ENCODE measurements around the gene MYO1B.
A peak's percentile ranks its signal among the peaks of the same experiment; 100 is the strongest.

MYO1B gene

GRCh38 chr2:191209340-191209739, 35.9 kb upstream of the MYO1B start:
- Histone ChIP-seq H3K36me3 (ENCODE audit: control insufficient read depth in 2 of 2, insufficient read depth in 2 of 2, low read length in 2 of 2) (no peaks in the 10 kb centered on the region), H3K9ac (ENCODE audit: low read depth in 1 of 2, low read length in 2 of 2) (no peak overlapping the region), H3K27me3 (ENCODE audit: control insufficient read depth in 2 of 2, insufficient read depth in 2 of 2, low read length in 2 of 2) (no peaks in the 10 kb centered on the region), H3K27ac (ENCODE audit: low read depth in 2 of 2, low read length in 2 of 2) (no peak overlapping the region), H3K9me3 (ENCODE audit: control insufficient read depth in 2 of 2, low read length in 2 of 2) (no peaks in the 10 kb centered on the region), H3K4me1 (ENCODE audit: control insufficient read depth in 2 of 2, insufficient read depth in 2 of 2, low read length in 2 of 2) (no peaks in the 10 kb centered on the region), H3K4me3 (ENCODE audit: low read length in 2 of 2) (no peak overlapping the region)

GRCh38 chr2:191212119-191212518, 33.1 kb upstream of the MYO1B start:
- Histone ChIP-seq H3K27me3 (ENCODE audit: control insufficient read depth in 2 of 2, insufficient read depth in 2 of 2, low read length in 2 of 2) (no peaks in the 10 kb centered on the region), H3K4me1 (ENCODE audit: control insufficient read depth in 2 of 2, insufficient read depth in 2 of 2, low read length in 2 of 2) (peaks cover 0 to 7% of the 10 kb centered on the region in 2 donors), H3K4me3 (ENCODE audit: low read length in 2 of 2) (no peak overlapping the region), H3K36me3 (ENCODE audit: control insufficient read depth in 2 of 2, insufficient read depth in 2 of 2, low read length in 2 of 2) (no peaks in the 10 kb centered on the region), H3K27ac (ENCODE audit: low read depth in 2 of 2, low read length in 2 of 2) (no peak overlapping the region), H3K9me3 (ENCODE audit: control insufficient read depth in 2 of 2, low read length in 2 of 2) (no peaks in the 10 kb centered on the region), H3K9ac (ENCODE audit: low read depth in 1 of 2, low read length in 2 of 2) (no peak overlapping the region)

GRCh38 chr2:191213333-191213732, 31.9 kb upstream of the MYO1B start:
- H3K4me1 ChIP-seq (ENCODE audit: control insufficient read depth in 2 of 2, insufficient read depth in 2 of 2, low read length in 2 of 2), result peaks cover under 1 to 14% of the 10 kb centered on the region in 2 donors
- H3K9me3 ChIP-seq (ENCODE audit: control insufficient read depth in 2 of 2, low read length in 2 of 2), result no peaks in the 10 kb centered on the region
- no peak overlapping the region for H3K9ac ChIP-seq (ENCODE audit: low read depth in 1 of 2, low read length in 2 of 2)
- no peaks in the 10 kb centered on the region for H3K36me3 ChIP-seq (ENCODE audit: control insufficient read depth in 2 of 2, insufficient read depth in 2 of 2, low read length in 2 of 2)
- H3K27me3 ChIP-seq (ENCODE audit: control insufficient read depth in 2 of 2, insufficient read depth in 2 of 2, low read length in 2 of 2), result no peaks in the 10 kb centered on the region
- no peak overlapping the region for H3K4me3 ChIP-seq (ENCODE audit: low read length in 2 of 2)
- H3K27ac ChIP-seq (ENCODE audit: low read depth in 2 of 2, low read length in 2 of 2), result no peak overlapping the region

GRCh38 chr2:191215230-191215629, 30.0 kb upstream of the MYO1B start:
- H3K4me3 ChIP-seq (ENCODE audit: low read length in 2 of 2), result no peak overlapping the region

GRCh38 chr2:191215666-191216065, 29.5 kb upstream of the MYO1B start:
- no peak overlapping the region for H3K4me3 ChIP-seq (ENCODE audit: low read length in 2 of 2)
- H3K4me1 ChIP-seq (ENCODE audit: control insufficient read depth in 2 of 2, insufficient read depth in 2 of 2, low read length in 2 of 2), result peaks cover 2 to 14% of the 10 kb centered on the region in 2 donors
- no peaks in the 10 kb centered on the region for H3K36me3 ChIP-seq (ENCODE audit: control insufficient read depth in 2 of 2, insufficient read depth in 2 of 2, low read length in 2 of 2)
- H3K27ac ChIP-seq (ENCODE audit: low read depth in 2 of 2, low read length in 2 of 2), result no peak overlapping the region
- H3K27me3 ChIP-seq (ENCODE audit: control insufficient read depth in 2 of 2, insufficient read depth in 2 of 2, low read length in 2 of 2), result no peaks in the 10 kb centered on the region
- no peak overlapping the region for H3K9ac ChIP-seq (ENCODE audit: low read depth in 1 of 2, low read length in 2 of 2)
- H3K9me3 ChIP-seq (ENCODE audit: control insufficient read depth in 2 of 2, low read length in 2 of 2), result no peaks in the 10 kb centered on the region

More at GRCh38 chr2:191215230-191215629, 30.0 kb upstream of the MYO1B start:
- peaks cover 2 to 14% of the 10 kb centered on the region in 2 donors for H3K4me1 ChIP-seq (ENCODE audit: control insufficient read depth in 2 of 2, insufficient read depth in 2 of 2, low read length in 2 of 2)
- H3K36me3 ChIP-seq (ENCODE audit: control insufficient read depth in 2 of 2, insufficient read depth in 2 of 2, low read length in 2 of 2), result no peaks in the 10 kb centered on the region
- no peak overlapping the region for H3K27ac ChIP-seq (ENCODE audit: low read depth in 2 of 2, low read length in 2 of 2)
- H3K9me3 ChIP-seq (ENCODE audit: control insufficient read depth in 2 of 2, low read length in 2 of 2), result no peaks in the 10 kb centered on the region
- no peaks in the 10 kb centered on the region for H3K27me3 ChIP-seq (ENCODE audit: control insufficient read depth in 2 of 2, insufficient read depth in 2 of 2, low read length in 2 of 2)
- no peak overlapping the region for H3K9ac ChIP-seq (ENCODE audit: low read depth in 1 of 2, low read length in 2 of 2)

GRCh38 chr2:191217580-191217979, 27.6 kb upstream of the MYO1B start:
- Histone ChIP-seq H3K9ac (ENCODE audit: low read depth in 1 of 2, low read length in 2 of 2) (no peak overlapping the region), H3K4me1 (ENCODE audit: control insufficient read depth in 2 of 2, insufficient read depth in 2 of 2, low read length in 2 of 2) (peaks cover 2 to 14% of the 10 kb centered on the region in 2 donors), H3K4me3 (ENCODE audit: low read length in 2 of 2) (no peak overlapping the region), H3K27ac (ENCODE audit: low read depth in 2 of 2, low read length in 2 of 2) (no peak overlapping the region), H3K36me3 (ENCODE audit: control insufficient read depth in 2 of 2, insufficient read depth in 2 of 2, low read length in 2 of 2) (no peaks in the 10 kb centered on the region), H3K9me3 (ENCODE audit: control insufficient read depth in 2 of 2, low read length in 2 of 2) (no peaks in the 10 kb centered on the region), H3K27me3 (ENCODE audit: control insufficient read depth in 2 of 2, insufficient read depth in 2 of 2, low read length in 2 of 2) (no peaks in the 10 kb centered on the region)

GRCh38 chr2:191218292-191218898, 26.8 kb upstream of the MYO1B start:
- no peak overlapping the region for H3K4me3 ChIP-seq (ENCODE audit: low read length in 2 of 2)
- peaks cover 2 to 14% of the 10 kb centered on the region in 2 donors for H3K4me1 ChIP-seq (ENCODE audit: control insufficient read depth in 2 of 2, insufficient read depth in 2 of 2, low read length in 2 of 2)
- H3K27me3 ChIP-seq (ENCODE audit: control insufficient read depth in 2 of 2, insufficient read depth in 2 of 2, low read length in 2 of 2), result no peaks in the 10 kb centered on the region
- H3K9ac ChIP-seq (ENCODE audit: low read depth in 1 of 2, low read length in 2 of 2), result peak overlapping the region in 1 of 2 donors; percentile 14
- no peak overlapping the region for H3K27ac ChIP-seq (ENCODE audit: low read depth in 2 of 2, low read length in 2 of 2)
- H3K36me3 ChIP-seq (ENCODE audit: control insufficient read depth in 2 of 2, insufficient read depth in 2 of 2, low read length in 2 of 2), result no peaks in the 10 kb centered on the region
- H3K9me3 ChIP-seq (ENCODE audit: control insufficient read depth in 2 of 2, low read length in 2 of 2), result no peaks in the 10 kb centered on the region

GRCh38 chr2:191220671-191221070, 24.5 kb upstream of the MYO1B start:
- H3K9me3 ChIP-seq (ENCODE audit: control insufficient read depth in 2 of 2, low read length in 2 of 2), result no peaks in the 10 kb centered on the region
- H3K36me3 ChIP-seq (ENCODE audit: control insufficient read depth in 2 of 2, insufficient read depth in 2 of 2, low read length in 2 of 2), result no peaks in the 10 kb centered on the region
- peaks cover 2 to 7% of the 10 kb centered on the region in 2 donors for H3K4me1 ChIP-seq (ENCODE audit: control insufficient read depth in 2 of 2, insufficient read depth in 2 of 2, low read length in 2 of 2)
- H3K27ac ChIP-seq (ENCODE audit: low read depth in 2 of 2, low read length in 2 of 2), result no peak overlapping the region
- no peak overlapping the region for H3K4me3 ChIP-seq (ENCODE audit: low read length in 2 of 2)
- no peaks in the 10 kb centered on the region for H3K27me3 ChIP-seq (ENCODE audit: control insufficient read depth in 2 of 2, insufficient read depth in 2 of 2, low read length in 2 of 2)
- H3K9ac ChIP-seq (ENCODE audit: low read depth in 1 of 2, low read length in 2 of 2), result no peak overlapping the region

- Histone ChIP-seq H3K4me3 (ENCODE audit: low read length in 2 of 2) (no peak overlapping the region), H3K4me1 (ENCODE audit: control insufficient read depth in 2 of 2, insufficient read depth in 2 of 2, low read length in 2 of 2) (peaks cover 2 to 7% of the 10 kb centered on the region in 2 donors), H3K36me3 (ENCODE audit: control insufficient read depth in 2 of 2, insufficient read depth in 2 of 2, low read length in 2 of 2) (no peaks in the 10 kb centered on the region), H3K27ac (ENCODE audit: low read depth in 2 of 2, low read length in 2 of 2) (no peak overlapping the region), H3K9me3 (ENCODE audit: control insufficient read depth in 2 of 2, low read length in 2 of 2) (no peaks in the 10 kb centered on the region), H3K9ac (ENCODE audit: low read depth in 1 of 2, low read length in 2 of 2) (no peak overlapping the region), H3K27me3 (ENCODE audit: control insufficient read depth in 2 of 2, insufficient read depth in 2 of 2, low read length in 2 of 2) (no peaks in the 10 kb centered on the region)
These were observed 23.5 kb upstream of the MYO1B start for GRCh38 chr2:191221666-191222065.

- Histone ChIP-seq H3K9ac (ENCODE audit: low read depth in 1 of 2, low read length in 2 of 2) (no peak overlapping the region), H3K4me1 (ENCODE audit: control insufficient read depth in 2 of 2, insufficient read depth in 2 of 2, low read length in 2 of 2) (peaks cover 2 to 5% of the 10 kb centered on the region in 2 donors), H3K4me3 (ENCODE audit: low read length in 2 of 2) (no peak overlapping the region), H3K27me3 (ENCODE audit: control insufficient read depth in 2 of 2, insufficient read depth in 2 of 2, low read length in 2 of 2) (no peaks in the 10 kb centered on the region), H3K27ac (ENCODE audit: low read depth in 2 of 2, low read length in 2 of 2) (no peak overlapping the region), H3K36me3 (ENCODE audit: control insufficient read depth in 2 of 2, insufficient read depth in 2 of 2, low read length in 2 of 2) (no peaks in the 10 kb centered on the region), H3K9me3 (ENCODE audit: control insufficient read depth in 2 of 2, low read length in 2 of 2) (no peaks in the 10 kb centered on the region)
These were observed 22.7 kb upstream of the MYO1B start for GRCh38 chr2:191222507-191222906.
